Fibroblast of upper back skin (primary cell): ENCODE data around the gene GRK4.
"Not testable (repeated sequence)": the region's sequence is repeated elsewhere in the genome, so short reads cannot be mapped to it uniquely, and the experiment has no call there.

Experiments used
- DNase-seq: peaks from one replicate; pipeline ENCODE4 v3.0.0-alpha.2; 2013

GRK4 gene

GRCh38 chr4:2931512-2932301 lies 31.7 kb upstream of the GRK4 start:
- no peak for DNase-seq

- DNase-seq, result no peak
These were observed 30.9 kb upstream of the GRK4 start for GRCh38 chr4:2932321-2932950.

GRCh38 chr4:2932951-2933565 lies 30.3 kb upstream of the GRK4 start:
- DNase-seq, result no peak

- no peak for DNase-seq
These were observed 29.8 kb upstream of the GRK4 start for GRCh38 chr4:2933566-2934076.

- no peak for DNase-seq
These were observed 29.1 kb upstream of the GRK4 start for GRCh38 chr4:2934077-2934812.

GRCh38 chr4:2934813-2935761 lies 28.3 kb upstream of the GRK4 start:
- peak; percentile 88 for DNase-seq

- DNase-seq, result no peak
These were observed 27.3 kb upstream of the GRK4 start for GRCh38 chr4:2935762-2936743.

- no peak for DNase-seq
These were observed 26.6 kb upstream of the GRK4 start for GRCh38 chr4:2936773-2937145.

- no peak for DNase-seq
These were observed 26.1 kb upstream of the GRK4 start for GRCh38 chr4:2937146-2937857.

GRCh38 chr4:2937986-2938385 lies 25.4 kb upstream of the GRK4 start:
- DNase-seq, result no peak

GRCh38 chr4:2938411-2938810 lies 25.0 kb upstream of the GRK4 start:
- not testable (repeated sequence) for DNase-seq

- no peak for DNase-seq
These were observed 24.5 kb upstream of the GRK4 start for GRCh38 chr4:2938906-2939305.

- no peak for DNase-seq
These were observed 23.8 kb upstream of the GRK4 start for GRCh38 chr4:2939383-2940243.

- no peak for DNase-seq
These were observed 22.9 kb upstream of the GRK4 start for GRCh38 chr4:2940267-2941137.

GRCh38 chr4:2941138-2942036 lies 22.0 kb upstream of the GRK4 start:
- DNase-seq, result no peak

- no peak for DNase-seq
These were observed 21.3 kb upstream of the GRK4 start for GRCh38 chr4:2942037-2942531.
